ENCODE data around the gene TMPRSS7.

Gene TMPRSS7

DNA sequence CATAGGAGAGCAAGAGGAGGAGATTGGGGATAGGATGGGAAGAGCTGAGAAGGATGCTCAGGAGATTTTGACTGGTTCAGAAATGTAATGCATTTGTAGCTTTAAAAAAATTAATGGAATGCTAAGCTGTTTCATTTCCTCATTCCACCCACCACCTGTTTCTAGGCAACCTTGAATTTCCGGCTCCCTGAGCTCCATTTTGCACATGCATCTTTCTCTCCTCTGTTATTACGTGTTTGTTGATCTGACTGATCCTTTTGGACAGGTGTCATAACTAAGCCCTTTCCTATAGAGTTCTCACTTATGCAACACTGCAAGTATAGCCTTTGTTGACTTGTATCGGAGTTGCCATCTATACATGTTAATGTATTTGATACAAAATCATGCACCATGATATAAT lies 4.3 kb downstream of the TMPRSS7 start:
- TF ChIP-seq, protein P1, sequence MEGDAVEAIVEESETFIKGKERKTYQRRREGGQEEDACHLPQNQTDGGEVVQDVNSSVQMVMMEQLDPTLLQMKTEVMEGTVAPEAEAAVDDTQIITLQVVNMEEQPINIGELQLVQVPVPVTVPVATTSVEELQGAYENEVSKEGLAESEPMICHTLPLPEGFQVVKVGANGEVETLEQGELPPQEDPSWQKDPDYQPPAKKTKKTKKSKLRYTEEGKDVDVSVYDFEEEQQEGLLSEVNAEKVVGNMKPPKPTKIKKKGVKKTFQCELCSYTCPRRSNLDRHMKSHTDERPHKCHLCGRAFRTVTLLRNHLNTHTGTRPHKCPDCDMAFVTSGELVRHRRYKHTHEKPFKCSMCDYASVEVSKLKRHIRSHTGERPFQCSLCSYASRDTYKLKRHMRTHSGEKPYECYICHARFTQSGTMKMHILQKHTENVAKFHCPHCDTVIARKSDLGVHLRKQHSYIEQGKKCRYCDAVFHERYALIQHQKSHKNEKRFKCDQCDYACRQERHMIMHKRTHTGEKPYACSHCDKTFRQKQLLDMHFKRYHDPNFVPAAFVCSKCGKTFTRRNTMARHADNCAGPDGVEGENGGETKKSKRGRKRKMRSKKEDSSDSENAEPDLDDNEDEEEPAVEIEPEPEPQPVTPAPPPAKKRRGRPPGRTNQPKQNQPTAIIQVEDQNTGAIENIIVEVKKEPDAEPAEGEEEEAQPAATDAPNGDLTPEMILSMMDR (IDR thresholded peaks at IDR 0.05; ENCODE audit: control insufficient read depth, extremely low read depth, insufficient read depth): no peak
- no peak overlapping the region for H3K4me3 ChIP-seq (ENCODE audit: low read depth, low read length)
- peak; percentile 21 for DNase-seq (ENCODE audit: low read depth)

DNA sequence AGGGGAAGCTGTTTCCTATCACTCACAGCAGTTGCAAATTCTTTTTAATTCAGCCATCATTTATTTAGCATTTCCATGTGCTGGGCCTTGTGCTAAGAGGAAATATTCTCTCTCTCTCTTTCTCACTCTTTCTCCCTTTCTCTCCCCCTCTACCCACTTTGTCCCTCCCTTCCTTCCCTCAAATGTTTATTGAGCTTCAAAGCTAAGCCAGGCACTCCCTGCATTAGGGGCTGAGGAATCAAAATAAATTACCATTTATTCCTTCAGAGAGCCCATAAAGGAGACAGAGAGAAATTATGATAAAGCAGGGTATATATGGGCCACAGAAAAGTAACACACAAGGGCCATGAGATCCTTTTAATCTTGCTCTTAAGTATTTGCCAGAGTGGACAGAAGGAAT lies 6.8 kb downstream of the TMPRSS7 start:
- TF ChIP-seq, protein P1 (IDR thresholded peaks at IDR 0.05; ENCODE audit: control insufficient read depth, extremely low read depth, insufficient read depth): no peak

DNA sequence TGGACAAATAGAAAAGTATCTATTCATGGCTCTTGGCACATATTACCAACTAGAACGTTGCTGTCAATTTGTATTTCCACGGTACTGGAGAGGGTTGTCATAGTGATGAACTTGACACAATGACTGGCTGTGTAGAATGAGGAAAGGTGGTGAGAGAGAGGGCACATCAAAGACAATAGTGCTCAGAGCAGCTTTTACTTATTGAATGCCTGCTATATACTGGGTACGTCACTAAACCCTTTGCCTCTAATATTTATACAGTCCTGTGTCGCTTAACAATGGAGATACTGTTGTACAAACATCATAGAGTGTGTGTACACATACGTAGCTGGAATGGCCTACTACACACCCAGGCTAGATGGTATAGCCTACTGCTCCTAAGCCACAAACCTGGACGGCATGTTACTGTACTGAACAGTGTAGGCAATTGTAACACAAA lies 8.3 kb downstream of the TMPRSS7 start:
- TF ChIP-seq, protein P1 (IDR thresholded peaks at IDR 0.05; ENCODE audit: control insufficient read depth, extremely low read depth, insufficient read depth): no peak
- H3K4me3 ChIP-seq (ENCODE audit: low read depth, low read length): no peak overlapping the region
- DNase-seq (ENCODE audit: low read depth): no peak

More for the DNA sequence above, 6.8 kb downstream of the TMPRSS7 start:
- no peak for DNase-seq (ENCODE audit: low read depth)
- H3K4me3 ChIP-seq (ENCODE audit: low read depth, low read length): no peak overlapping the region

DNA sequence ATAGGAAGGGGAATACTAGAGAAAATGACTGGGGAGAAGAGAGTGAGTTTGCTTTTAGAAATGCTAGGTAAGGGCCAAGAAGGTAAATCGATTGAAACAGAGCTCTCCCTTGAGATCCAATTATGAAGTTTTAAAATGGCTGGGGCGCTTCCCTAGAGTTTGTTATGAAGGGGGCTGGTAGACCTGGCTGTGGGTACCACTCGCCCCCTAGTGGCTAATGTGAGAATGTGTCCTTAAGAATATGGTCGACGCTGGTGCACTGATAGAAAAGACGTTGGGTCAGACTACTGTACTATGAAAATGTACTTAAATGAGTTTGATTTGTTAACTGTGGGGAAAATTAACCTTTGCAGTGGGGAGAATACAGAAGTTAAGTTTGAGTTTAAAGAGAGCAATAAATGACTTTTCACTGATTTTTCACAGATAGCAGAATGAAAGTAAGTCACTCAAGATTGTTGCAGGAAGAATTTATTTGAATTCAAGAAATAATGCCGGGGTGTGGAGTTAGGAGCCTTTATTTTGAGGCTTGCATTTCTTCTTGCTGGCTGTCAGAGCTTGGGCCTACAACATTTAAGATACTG lies 9.2 kb downstream of the TMPRSS7 start:
- DNase-seq (ENCODE audit: low read depth): peak; percentile 27
- no peak overlapping the region for H3K4me3 ChIP-seq (ENCODE audit: low read depth, low read length)
- TF ChIP-seq, protein P1 (IDR thresholded peaks at IDR 0.05; ENCODE audit: control insufficient read depth, extremely low read depth, insufficient read depth): peak; percentile 89

DNA sequence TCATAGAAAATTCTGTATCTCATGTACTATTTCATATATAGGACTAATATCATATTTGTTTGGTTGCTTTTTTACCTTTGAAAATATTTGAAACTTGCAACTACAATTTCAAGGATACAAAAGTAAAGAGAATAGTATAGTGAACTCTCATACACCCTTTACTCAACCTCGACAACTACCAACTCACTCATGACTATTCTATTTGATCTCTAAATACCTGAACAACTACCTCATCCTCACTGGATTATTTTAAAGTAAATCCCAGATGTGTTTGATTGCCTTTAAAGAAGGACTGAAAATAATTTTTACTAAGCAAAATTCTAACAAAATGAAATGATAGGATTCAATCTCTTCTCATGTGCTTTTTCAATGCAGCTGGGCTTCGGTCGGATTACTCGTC lies 12.1 kb downstream of the TMPRSS7 start:
- H3K4me3 ChIP-seq (ENCODE audit: low read depth, low read length): no peak overlapping the region
- TF ChIP-seq, protein P1 (IDR thresholded peaks at IDR 0.05; ENCODE audit: control insufficient read depth, extremely low read depth, insufficient read depth): no peak
- no peak for DNase-seq (ENCODE audit: low read depth)

DNA sequence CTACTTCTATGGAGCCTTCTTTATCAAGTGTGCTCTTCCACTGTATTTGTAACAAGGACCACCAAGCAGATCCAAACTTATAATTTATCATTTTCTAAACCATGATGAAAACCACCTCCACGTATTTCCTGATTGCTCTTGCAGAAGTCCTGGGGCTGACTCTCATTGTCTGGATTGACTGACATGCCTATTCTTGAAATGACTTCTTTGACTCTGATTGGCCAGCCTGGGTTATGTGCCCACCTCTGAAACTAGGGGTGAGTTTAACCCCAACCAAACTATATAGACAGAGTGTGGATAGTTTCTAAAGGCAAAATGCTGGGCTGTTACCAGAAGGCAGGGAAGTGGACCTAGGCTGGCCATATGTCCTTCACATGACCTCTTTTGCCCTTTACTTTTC lies 12.7 kb downstream of the TMPRSS7 start:
- no peak for DNase-seq (ENCODE audit: low read depth)
- TF ChIP-seq, protein P1 (IDR thresholded peaks at IDR 0.05; ENCODE audit: control insufficient read depth, extremely low read depth, insufficient read depth): no peak
- H3K4me3 ChIP-seq (ENCODE audit: low read depth, low read length): no peak overlapping the region

DNA sequence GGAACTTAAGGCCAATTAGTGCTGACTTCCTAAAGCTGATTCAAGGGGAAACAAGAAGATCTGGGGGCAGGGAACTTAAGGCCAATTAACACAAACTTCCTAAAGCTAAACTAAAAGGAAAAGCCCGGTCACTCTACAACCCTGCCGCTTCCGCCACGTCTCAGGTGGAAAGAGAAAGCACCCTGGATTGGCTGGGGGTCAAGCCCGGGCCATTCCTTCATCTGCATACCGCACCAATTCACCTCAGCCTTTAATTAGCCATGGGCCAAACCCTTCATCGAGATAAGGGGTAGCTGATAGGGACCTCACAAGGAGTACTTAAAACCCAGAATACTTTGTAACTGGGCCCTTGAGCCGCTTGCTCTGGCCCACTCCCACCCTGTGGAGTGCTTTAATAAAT lies 14.4 kb downstream of the TMPRSS7 start:
- H3K4me3 ChIP-seq (ENCODE audit: low read depth, low read length): no peak overlapping the region
- no peak for DNase-seq (ENCODE audit: low read depth)
- TF ChIP-seq, protein P1 (IDR thresholded peaks at IDR 0.05; ENCODE audit: control insufficient read depth, extremely low read depth, insufficient read depth): no peak

Data from LNCaP clone FGC (cell line).